ENCODE measurements around the gene POMGNT2. TPM values are rescaled to one million over a fixed set of nuclear protein-coding genes. Genes with fewer than 3 reads are reported as not detected.

POMGNT2 gene
- total RNA-seq, 4 donors from 2014 or later, result 22.4 to 39.6 (median 31.1) TPM

DNA sequence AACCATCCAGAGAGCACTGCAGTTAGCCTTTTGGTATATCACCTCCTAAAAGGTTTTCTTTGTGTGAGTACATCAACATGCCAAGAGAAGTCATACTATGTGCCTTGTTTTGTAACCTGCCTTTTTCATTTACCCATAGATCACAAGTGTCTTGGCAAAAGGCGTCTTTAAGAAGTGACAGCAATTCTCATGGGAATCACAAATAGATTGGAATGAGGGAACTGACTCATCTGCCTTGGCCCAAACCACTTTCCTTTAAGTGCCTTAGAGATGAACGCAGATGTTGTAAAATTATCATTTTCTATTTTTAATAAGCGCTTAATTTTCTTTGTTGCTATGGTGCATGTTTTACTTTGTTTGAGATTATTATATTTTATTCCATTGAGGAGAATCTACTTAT is 20.7 kb upstream of the POMGNT2 start:
- DNase-seq (ENCODE audit: extremely low spot score), result peak; percentile 3
- no peaks in the 10 kb centered on the region for H3K36me3 ChIP-seq
- intact Hi-C loops (cut with DNase I), result no loop called here
- H3K27me3 ChIP-seq, result no peaks in the 10 kb centered on the region
- no peak overlapping the region for H3K4me3 ChIP-seq
- 46% methylated on average over 3 of the region's 3 CpGs for WGBS
- H3K4me1 ChIP-seq, result peaks cover 0 to 10% (median 9%) of the 10 kb centered on the region in 4 donors
- TF ChIP-seq POLR2A (IDR thresholded peaks at IDR 0.05; ENCODE audit: low read depth) (no peak), CTCF (IDR thresholded peaks at IDR 0.05) (no peak), EP300 (IDR thresholded peaks at IDR 0.05) (no peak), POLR2AphosphoS5 (IDR thresholded peaks at IDR 0.05) (no peak)
- no peaks in the 10 kb centered on the region for H3K9me3 ChIP-seq
- H3K27ac ChIP-seq (replicated peaks in 1 of 4), result peak overlapping the region in 2 of 4 donors; percentile 35 to 37

DNA sequence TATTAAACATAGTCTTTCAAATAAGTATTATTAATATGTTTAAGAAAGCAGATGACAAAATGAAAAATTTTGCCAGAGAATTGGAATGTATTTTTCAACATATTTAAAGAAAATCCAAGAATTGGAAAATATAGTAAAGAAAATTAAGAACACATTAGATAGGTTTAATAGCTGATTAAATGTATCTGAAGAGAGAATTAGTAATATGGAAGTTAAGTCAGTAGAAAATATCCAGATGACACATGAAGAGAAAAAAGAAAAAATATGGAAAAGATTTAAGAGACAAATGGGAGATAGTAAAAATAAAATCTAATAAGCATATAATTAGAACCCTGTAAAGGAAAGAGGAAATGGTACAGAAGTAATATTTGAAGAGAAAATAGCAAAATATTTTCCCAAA is 18.0 kb upstream of the POMGNT2 start:
- no peak for TF ChIP-seq POLR2A (IDR thresholded peaks at IDR 0.05; ENCODE audit: low read depth)
- TF ChIP-seq EP300 (IDR thresholded peaks at IDR 0.05), result no peak
- TF ChIP-seq CTCF (IDR thresholded peaks at IDR 0.05), result no peak
- TF ChIP-seq POLR2AphosphoS5 (IDR thresholded peaks at IDR 0.05), result no peak
- intact Hi-C loops (cut with DNase I), result no loop called here
- H3K36me3 ChIP-seq, result no peaks in the 10 kb centered on the region
- no peak for DNase-seq (ENCODE audit: extremely low spot score)
- H3K27me3 ChIP-seq, result no peaks in the 10 kb centered on the region
- H3K9me3 ChIP-seq, result no peaks in the 10 kb centered on the region
- peaks cover 0 to 10% (median 9%) of the 10 kb centered on the region in 4 donors for H3K4me1 ChIP-seq
- no peak overlapping the region for H3K27ac ChIP-seq (replicated peaks in 1 of 4)
- H3K4me3 ChIP-seq, result no peak overlapping the region

DNA sequence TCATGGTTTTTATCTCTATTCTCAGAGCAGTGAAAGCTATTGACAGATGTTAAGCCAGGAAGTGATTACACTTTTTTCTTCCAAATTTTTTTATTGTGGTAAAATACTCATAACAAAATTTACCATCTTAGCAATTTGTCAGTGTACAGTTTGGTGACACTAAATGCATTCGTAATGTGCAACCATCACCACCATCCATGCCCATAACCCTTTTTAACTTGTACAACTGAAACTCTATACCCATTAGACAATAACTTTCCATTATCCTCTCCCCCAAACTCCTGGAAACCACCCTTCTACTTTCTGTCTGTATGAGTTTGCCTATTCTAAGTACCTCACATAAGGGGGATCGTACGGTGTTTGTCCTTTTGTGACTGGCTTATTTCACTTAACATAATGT is 15.1 kb upstream of the POMGNT2 start:
- Histone ChIP-seq H3K36me3 (no peaks in the 10 kb centered on the region), H3K4me1 (peaks cover 0 to under 1% (median 0%) of the 10 kb centered on the region in 4 donors), H3K27me3 (no peaks in the 10 kb centered on the region), H3K4me3 (no peak overlapping the region), H3K9me3 (no peaks in the 10 kb centered on the region), H3K27ac (replicated peaks in 1 of 4) (no peak overlapping the region)
- DNase-seq (ENCODE audit: extremely low spot score), result peak; percentile 24
- TF ChIP-seq POLR2AphosphoS5 (IDR thresholded peaks at IDR 0.05) (no peak), POLR2A (IDR thresholded peaks at IDR 0.05; ENCODE audit: low read depth) (no peak), EP300 (IDR thresholded peaks at IDR 0.05) (no peak), CTCF (IDR thresholded peaks at IDR 0.05) (no peak)
- intact Hi-C loops (cut with DNase I), result no loop called here
- 96% methylated on average over 3 of the region's 3 CpGs for WGBS

- Histone ChIP-seq H3K4me3 (no peak overlapping the region), H3K27me3 (no peaks in the 10 kb centered on the region), H3K27ac (replicated peaks in 1 of 4) (no peak overlapping the region), H3K4me1 (no peaks in the 10 kb centered on the region), H3K36me3 (no peaks in the 10 kb centered on the region), H3K9me3 (no peaks in the 10 kb centered on the region)
- intact Hi-C loops (cut with DNase I), result no loop called here
- WGBS, result 91% methylated on average over 4 of the region's 4 CpGs
- DNase-seq (ENCODE audit: extremely low spot score), result peak; percentile 57
- TF ChIP-seq EP300 (IDR thresholded peaks at IDR 0.05), result no peak
- TF ChIP-seq CTCF (IDR thresholded peaks at IDR 0.05), result no peak
- TF ChIP-seq POLR2AphosphoS5 (IDR thresholded peaks at IDR 0.05), result no peak
- TF ChIP-seq POLR2A (IDR thresholded peaks at IDR 0.05; ENCODE audit: low read depth), result no peak
Measured at GRCh38 chr3:43117257-43117656, 11.4 kb upstream of the POMGNT2 start.

DNA sequence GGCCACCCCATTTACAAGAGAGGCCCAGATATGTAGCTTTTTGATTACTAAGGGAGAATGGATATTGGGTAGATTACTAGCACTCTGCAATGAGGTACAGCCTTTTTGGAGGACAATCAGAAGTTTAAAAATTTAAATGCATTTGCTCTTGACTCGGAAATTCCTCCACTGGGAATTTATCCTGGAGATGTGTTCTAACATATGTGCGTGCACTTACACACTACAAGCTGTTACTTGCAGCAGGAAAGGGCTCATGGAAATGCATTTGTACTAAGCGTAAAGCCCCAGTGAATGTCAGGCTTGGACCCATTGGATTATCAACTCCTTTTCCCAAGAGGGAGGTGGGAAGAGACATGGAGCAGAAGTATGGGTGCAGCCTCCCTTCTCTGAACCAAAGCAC is 7.8 kb upstream of the POMGNT2 start:
- Histone ChIP-seq H3K4me3 (no peak overlapping the region), H3K4me1 (no peaks in the 10 kb centered on the region), H3K27ac (replicated peaks in 1 of 4) (no peak overlapping the region), H3K27me3 (no peaks in the 10 kb centered on the region), H3K36me3 (no peaks in the 10 kb centered on the region), H3K9me3 (no peaks in the 10 kb centered on the region)
- DNase-seq (ENCODE audit: extremely low spot score), result no peak
- intact Hi-C loops (cut with DNase I), result no loop called here
- TF ChIP-seq CTCF (IDR thresholded peaks at IDR 0.05), result no peak
- no peak for TF ChIP-seq POLR2AphosphoS5 (IDR thresholded peaks at IDR 0.05)
- TF ChIP-seq POLR2A (IDR thresholded peaks at IDR 0.05; ENCODE audit: low read depth), result no peak
- no peak for TF ChIP-seq EP300 (IDR thresholded peaks at IDR 0.05)
- WGBS, result 95% methylated on average over 3 of the region's 3 CpGs

All from esophagus muscularis mucosa (tissue), 4 donors.